HG03442 (cell line): ENCODE data around the gene GNAZ.

Experiments
- ATAC-seq: cut with Tn5 transposase; IDR thresholded peaks from one replicate; pipeline ENCODE4 v1.9.1; 2021; ENCODE audit warnings: mild to moderate bottlenecking, moderate library complexity; ENCODE audit not compliant: unreplicated experiment

The GNAZ gene

GRCh38 chr22:23063539-23064380, 6.6 kb upstream of the GNAZ start:
- no peak for ATAC-seq

DNA sequence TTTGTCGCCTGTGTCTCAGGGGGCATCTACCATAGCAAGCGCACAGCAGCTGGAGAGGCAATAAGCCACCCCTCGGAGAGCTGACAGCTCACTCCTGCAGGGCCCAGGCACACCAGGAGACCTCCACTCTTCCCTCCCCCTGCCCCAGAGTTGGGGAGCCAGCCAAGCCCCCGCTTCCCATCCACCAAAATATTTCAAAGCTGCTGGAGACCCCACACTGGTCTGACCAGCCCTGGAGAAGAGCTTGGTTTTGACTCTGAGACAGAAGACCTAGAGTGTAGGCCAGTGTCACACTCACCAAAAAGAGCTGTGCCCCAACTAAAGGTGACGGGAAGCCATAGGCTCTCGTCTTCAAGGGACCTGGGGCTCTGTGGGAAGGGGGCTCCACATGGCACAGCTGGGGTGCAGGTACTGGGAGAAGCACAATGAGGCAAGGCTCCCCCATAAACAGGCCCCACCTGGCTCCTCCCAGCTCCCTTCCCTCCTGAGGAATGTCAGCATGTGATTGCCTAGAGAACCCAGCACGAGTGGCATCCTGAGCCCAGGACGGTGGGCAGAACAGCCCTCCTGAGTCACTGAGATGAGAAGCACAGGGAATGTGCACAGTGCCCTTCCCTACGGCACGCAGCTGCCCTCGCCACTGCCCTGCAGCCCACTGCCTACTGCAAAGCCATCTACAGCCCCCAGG, 5.8 kb upstream of the GNAZ start:
- no peak for ATAC-seq

GRCh38 chr22:23065069-23065451, 5.3 kb upstream of the GNAZ start:
- no peak for ATAC-seq

- no peak for ATAC-seq
Measured at GRCh38 chr22:23065495-23066122, 4.7 kb upstream of the GNAZ start.

DNA sequence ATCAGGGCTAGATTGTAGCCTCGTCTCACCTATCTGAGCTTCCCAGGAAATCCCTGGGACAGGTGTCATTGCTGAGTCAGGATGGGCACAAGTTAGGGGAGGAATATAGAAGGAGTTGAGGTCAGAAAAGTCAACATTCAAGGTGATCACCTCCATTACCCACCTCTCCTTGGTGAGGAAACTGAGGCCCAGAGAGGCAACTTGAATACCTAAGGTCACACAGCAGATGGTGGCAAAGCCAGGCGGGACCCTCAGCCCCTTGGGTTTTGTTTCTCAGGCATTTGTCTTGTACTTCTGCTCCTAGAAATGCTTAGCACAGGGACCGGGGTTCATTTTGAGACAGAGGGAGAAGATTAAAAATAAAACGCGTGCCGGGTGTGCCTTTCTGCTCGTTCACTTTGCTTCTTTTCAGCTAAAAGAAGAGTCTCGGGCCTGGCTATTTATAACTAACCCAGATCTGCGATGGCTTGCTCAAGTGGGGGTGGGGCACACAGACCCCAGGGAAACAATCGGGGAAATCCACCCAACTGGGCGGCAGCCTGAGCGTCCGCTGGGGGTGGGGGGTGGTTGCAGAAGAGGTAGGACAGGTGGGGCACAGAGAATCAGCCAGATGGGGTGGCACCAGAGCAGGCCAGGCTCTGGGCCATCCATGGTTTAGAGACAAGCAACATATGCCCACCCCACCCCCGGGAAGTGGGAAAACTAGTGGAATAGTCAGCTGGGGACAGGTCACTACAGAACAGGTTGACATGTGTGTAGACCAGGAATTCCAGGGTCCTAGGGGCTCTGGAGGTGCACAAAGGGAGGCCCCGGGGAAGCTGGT, 3.9 kb upstream of the GNAZ start:
- ATAC-seq: no peak

- no peak for ATAC-seq
Measured at GRCh38 chr22:23067023-23067650, 3.2 kb upstream of the GNAZ start.

DNA sequence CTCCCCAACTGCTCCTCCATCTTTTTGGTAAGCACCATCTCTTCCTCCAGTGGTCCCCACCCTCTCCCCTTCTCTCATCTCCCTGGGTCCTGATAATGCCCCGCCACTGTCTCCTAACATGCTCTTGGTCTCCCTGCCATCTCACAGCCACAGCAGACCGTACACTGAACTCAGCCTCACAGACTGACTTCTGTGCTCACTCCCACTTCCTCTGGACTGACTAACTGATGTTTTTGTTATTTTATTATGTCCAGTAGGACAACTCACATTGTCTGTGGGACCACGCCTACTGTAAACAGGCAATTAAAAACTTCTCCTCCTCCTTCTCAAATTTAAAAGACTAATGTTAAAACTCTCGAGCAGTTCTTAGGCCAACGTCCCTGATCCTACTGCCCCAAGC, 2.6 kb upstream of the GNAZ start:
- no peak for ATAC-seq

- no peak for ATAC-seq
Measured at GRCh38 chr22:23068096-23068831, 2.1 kb upstream of the GNAZ start.

DNA sequence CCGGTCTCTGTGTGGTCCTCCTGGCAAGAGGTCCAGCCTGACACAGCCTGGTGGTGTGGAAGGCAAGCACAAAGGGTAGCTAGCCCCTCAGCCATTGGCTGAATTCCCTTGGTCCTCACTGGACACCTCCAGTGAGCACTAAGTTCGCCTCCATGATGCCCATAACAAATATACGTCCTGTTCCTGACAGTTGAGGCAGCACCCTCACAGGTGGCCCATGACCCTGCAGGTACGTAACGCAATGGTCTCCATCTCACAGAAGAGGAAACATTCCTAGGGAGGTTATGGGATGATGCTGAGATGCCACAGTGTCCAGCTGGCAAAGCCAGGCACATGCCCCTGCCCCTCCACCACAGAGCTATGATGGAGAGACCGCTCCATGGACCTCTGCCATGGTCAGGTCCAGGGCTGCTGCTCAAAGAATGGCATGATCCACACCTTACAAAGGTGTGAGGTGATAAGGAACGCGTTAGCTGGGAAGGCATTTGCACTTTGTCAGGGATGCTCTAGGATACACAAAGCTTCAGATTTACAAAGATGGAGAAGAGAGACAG, 1.4 kb upstream of the GNAZ start:
- ATAC-seq: no peak

- ATAC-seq: peak; percentile 67
Measured at GRCh38 chr22:23069502-23070357, 589 bp upstream of the GNAZ start.

- ATAC-seq: no peak
Measured at GRCh38 chr22:23071230-23072076, 1.1 kb downstream of the GNAZ start.

GRCh38 chr22:23072077-23072910, 2.0 kb downstream of the GNAZ start:
- no peak for ATAC-seq

- ATAC-seq: no peak
Measured at GRCh38 chr22:23072911-23073491, 2.7 kb downstream of the GNAZ start.

- ATAC-seq: no peak
Measured at GRCh38 chr22:23073526-23074229, 3.4 kb downstream of the GNAZ start.

DNA sequence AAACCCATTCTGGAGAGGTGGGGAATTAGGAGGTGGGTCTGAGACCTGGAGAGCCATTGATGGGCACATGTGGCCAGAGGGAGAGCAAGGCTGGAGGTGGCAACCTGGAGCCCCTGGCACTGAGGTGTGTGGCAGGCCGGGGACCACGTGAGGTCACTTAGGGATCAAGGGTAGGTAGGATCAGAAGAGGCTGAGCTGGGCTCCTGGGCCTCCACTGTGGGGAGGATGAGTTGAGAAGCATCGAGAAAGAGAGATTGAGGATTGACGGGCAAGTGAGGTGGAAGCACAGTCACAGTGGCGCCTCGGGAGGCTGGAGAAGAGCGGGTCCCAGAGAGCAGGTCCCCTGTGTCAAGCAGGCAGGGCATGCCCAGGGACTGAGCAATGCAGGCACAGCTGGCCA, 4.1 kb downstream of the GNAZ start:
- no peak for ATAC-seq

DNA sequence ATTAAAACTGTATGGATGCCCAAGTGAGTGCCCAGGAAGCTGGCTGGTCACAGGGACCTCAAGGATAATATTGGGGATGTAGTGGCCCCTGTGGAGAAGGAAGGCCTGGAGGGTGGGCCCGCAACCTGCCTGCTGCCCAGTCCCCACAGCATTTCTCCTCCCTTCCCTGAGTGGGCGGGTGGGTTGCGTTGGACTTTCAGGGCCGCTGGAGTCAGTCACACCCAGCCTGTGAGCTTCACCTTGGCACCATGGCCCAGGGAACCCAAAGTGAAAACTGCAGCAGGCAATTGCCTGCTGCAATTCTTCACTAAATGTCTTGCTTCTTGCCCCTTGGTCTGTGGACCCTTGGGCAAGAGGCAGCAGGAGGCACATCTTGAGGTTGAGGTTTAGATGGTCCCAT, 4.7 kb downstream of the GNAZ start:
- ATAC-seq: no peak
